ENCODE measurements around the gene GET4.

GRCh38 chr7:877312-878232, 1.2 kb downstream of the GET4 start:
- TF ChIP-seq CTCF (optimal IDR thresholded peaks at IDR 0.05 in 1 of 3, IDR thresholded peaks at IDR 0.05 in 1 of 3, conservative IDR thresholded peaks at IDR 0.05 in 1 of 3; ENCODE audit: extremely low read depth in 1 of 3, insufficient read depth in 2 of 3, low read length in 3 of 3) (no peak), EZH2 (IDR thresholded peaks at IDR 0.05; ENCODE audit: low read length) (no peak)
